ENCODE measurements around the gene DNAJC5G.

Gene DNAJC5G

GRCh38 chr2:27303093-27304025, 28.1 kb downstream of the DNAJC5G start:
- Mint-ChIP-seq H3K27me3 (peaks cover 55% of the 10 kb centered on the region), H3K36me3 (no peaks in the 10 kb centered on the region), H3K27ac (no peak overlapping the region), H3K4me1 (peaks cover 9% of the 10 kb centered on the region), H3K9me3 (no peaks in the 10 kb centered on the region), H3K4me3 (peak overlapping the region; percentile 62)
- DNase-seq: peak; percentile 60
- CTCF ChIA-PET: interaction anchor here (0.6 to 2.8 kb wide), 35 partner anchors 9 to 471 kb away, joined by 3 to 21 read pairs (median 5); partner anchors contain the start of genes ABHD1, MPV17 and TRIM54

DNA sequence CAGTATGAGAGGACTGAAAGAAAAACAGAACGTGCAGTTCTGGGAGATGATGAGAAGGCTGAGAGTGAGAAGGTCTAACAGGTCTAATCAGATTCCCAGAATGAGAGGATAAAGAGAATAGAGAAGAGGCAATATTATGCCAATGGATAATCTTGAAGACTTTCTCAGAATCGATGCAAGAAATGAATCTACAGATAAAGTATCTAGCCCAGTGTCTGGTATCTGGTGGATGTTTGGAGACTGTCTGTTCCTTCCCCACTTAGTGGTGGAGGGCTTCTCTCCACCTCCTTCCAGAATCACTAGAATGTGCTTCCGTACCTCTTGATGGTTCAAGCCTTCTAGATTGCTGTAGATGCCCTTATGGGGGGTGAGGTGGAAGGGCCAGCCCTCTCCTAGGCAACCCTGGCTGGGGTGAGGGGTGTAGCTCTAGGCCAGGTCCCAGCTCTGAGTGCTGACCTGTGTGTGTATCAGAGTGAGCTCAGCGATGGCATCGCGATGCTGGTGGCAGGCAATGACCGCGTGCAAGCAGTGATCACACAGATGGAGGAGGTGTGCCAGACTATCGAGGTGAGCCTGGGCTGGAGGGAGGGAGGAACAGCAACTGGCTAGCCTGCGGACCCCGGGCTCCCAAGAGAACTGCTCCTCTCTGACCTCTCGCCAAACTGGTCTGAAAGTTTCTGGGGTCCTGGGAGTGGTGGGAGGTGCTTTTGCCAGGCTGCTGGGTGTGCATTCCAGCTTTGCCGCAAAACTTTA, 29.4 kb downstream of the DNAJC5G start:
- no peak overlapping the region for H3K27ac Mint-ChIP-seq
- peaks cover 6% of the 10 kb centered on the region for H3K36me3 Mint-ChIP-seq
- H3K27me3 Mint-ChIP-seq: peaks cover 49% of the 10 kb centered on the region
- peaks cover 9% of the 10 kb centered on the region for H3K4me1 Mint-ChIP-seq
- CTCF ChIA-PET: interaction anchor here (0.6 to 2.0 kb wide), 3 partner anchors 25 to 204 kb away, joined by 3 to 14 read pairs (median 4); no protein-coding TSS in a partner anchor
- no peak for DNase-seq
- H3K9me3 Mint-ChIP-seq: no peaks in the 10 kb centered on the region
- no peak overlapping the region for H3K4me3 Mint-ChIP-seq

DNA sequence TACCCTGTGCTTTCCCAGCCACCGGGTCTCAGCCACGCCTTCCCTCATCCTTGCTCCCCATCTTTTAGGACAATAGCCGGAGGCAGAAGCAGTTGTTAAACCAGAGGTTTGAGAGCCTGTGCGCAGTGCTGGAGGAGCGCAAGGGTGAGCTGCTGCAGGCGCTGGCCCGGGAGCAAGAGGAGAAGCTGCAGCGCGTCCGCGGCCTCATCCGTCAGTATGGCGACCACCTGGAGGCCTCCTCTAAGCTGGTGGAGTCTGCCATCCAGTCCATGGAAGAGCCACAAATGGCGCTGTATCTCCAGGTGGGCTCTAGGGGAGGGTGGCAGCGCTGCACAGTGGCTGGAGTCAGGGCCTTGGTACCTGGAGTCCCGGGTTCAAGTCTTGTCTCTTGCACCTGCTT, 30.3 kb downstream of the DNAJC5G start:
- H3K27me3 Mint-ChIP-seq: peaks cover 49% of the 10 kb centered on the region
- no peak for DNase-seq
- no peak overlapping the region for H3K4me3 Mint-ChIP-seq
- CTCF ChIA-PET: interaction anchor here (0.6 to 1.3 kb wide), 2 partner anchors 26 to 62 kb away, joined by 3 to 4 read pairs; no protein-coding TSS in a partner anchor
- H3K27ac Mint-ChIP-seq: peak overlapping the region; percentile 1
- H3K9me3 Mint-ChIP-seq: no peaks in the 10 kb centered on the region
- peaks cover 8% of the 10 kb centered on the region for H3K36me3 Mint-ChIP-seq
- peaks cover 9% of the 10 kb centered on the region for H3K4me1 Mint-ChIP-seq

DNA sequence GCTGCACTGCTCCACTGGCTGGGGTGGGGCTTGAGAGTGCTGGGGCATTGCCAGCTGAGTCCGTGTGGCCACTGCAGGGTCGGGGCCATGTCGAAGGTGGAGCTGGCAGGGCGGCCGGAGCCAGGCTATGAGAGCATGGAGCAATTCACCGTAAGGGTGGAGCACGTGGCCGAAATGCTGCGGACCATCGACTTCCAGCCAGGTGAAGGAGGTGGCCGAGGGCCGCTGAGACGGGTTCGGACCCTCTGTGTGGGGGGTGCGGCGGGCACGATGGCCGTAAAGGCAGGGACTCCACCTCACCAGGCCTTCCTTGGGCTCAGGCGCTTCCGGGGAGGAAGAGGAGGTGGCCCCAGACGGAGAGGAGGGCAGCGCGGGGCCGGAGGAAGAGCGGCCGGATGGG, 30.9 kb downstream of the DNAJC5G start:
- Mint-ChIP-seq H3K4me1 (peaks cover 9% of the 10 kb centered on the region), H3K4me3 (no peak overlapping the region), H3K27me3 (peaks cover 49% of the 10 kb centered on the region), H3K36me3 (peaks cover 8% of the 10 kb centered on the region), H3K27ac (no peak overlapping the region), H3K9me3 (no peaks in the 10 kb centered on the region)
- DNase-seq: no peak
- CTCF ChIA-PET: no interaction called here

GRCh38 chr2:27306573-27307286, 31.5 kb downstream of the DNAJC5G start:
- Mint-ChIP-seq H3K4me1 (peaks cover 9% of the 10 kb centered on the region), H3K36me3 (peaks cover 8% of the 10 kb centered on the region), H3K9me3 (no peaks in the 10 kb centered on the region), H3K27me3 (peaks cover 46% of the 10 kb centered on the region), H3K27ac (no peak overlapping the region), H3K4me3 (peak overlapping the region; percentile 31)
- CTCF ChIA-PET: no interaction called here
- DNase-seq: peak; percentile 56

- H3K27ac Mint-ChIP-seq: no peak overlapping the region
- DNase-seq: no peak
- H3K4me1 Mint-ChIP-seq: peaks cover 9% of the 10 kb centered on the region
- CTCF ChIA-PET: no interaction called here
- H3K36me3 Mint-ChIP-seq: peaks cover 8% of the 10 kb centered on the region
- peaks cover 46% of the 10 kb centered on the region for H3K27me3 Mint-ChIP-seq
- H3K9me3 Mint-ChIP-seq: no peaks in the 10 kb centered on the region
- no peak overlapping the region for H3K4me3 Mint-ChIP-seq
Measured at GRCh38 chr2:27307287-27307544, 32.0 kb downstream of the DNAJC5G start.

GRCh38 chr2:27307545-27308358, 32.5 kb downstream of the DNAJC5G start:
- no peak for DNase-seq
- peaks cover 8% of the 10 kb centered on the region for H3K4me1 Mint-ChIP-seq
- H3K9me3 Mint-ChIP-seq: no peaks in the 10 kb centered on the region
- CTCF ChIA-PET: no interaction called here
- H3K27me3 Mint-ChIP-seq: peaks cover 46% of the 10 kb centered on the region
- no peak overlapping the region for H3K4me3 Mint-ChIP-seq
- H3K36me3 Mint-ChIP-seq: peaks cover 10% of the 10 kb centered on the region
- no peak overlapping the region for H3K27ac Mint-ChIP-seq

DNA sequence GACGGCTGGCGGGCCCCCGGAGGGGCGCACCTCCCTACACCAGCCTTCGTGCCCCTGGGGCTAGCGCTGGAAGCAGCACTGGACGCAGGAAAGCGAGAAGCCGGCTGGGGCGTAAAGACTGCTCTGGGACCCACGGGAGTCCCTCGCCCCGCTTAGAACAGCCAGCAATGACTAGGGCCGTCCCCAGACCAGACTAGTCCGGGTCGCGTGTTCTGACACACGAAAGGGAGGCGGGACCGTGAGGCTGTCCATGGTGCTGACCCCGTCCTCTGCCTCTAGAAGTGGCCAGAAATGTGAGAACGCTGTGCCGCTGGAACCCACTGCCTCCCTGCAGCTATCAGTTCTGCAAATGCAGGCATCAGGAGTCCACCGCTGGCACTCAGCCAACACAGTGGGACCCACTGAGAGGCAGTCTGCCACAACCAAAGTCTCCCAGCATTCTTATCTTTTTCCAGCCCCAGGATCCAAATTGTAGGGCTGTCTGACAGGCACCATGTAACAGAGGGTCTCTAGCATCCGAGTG, 33.2 kb downstream of the DNAJC5G start, which contains the start of gene UCN:
Gene UCN, minus strand, starts transcription at position 87 of the 523 bp plus-strand sequence. CDS start 550 bp downstream, outside the sequence.
- Mint-ChIP-seq H3K27ac (no peak within 1 kb of the TSS), H3K4me3 (no peak within 1 kb of the TSS), H3K36me3 (peaks cover 10% of the 10 kb centered on the region), H3K27me3 (peaks cover 46% of the 10 kb centered on the region), H3K4me1 (peaks cover 5% of the 10 kb centered on the region), H3K9me3 (no peaks in the 10 kb centered on the region)
- CTCF ChIA-PET: no interaction called here
- DNase-seq: peak; percentile 28

GRCh38 chr2:27309651-27310050, 34.4 kb downstream of the DNAJC5G start:
- Mint-ChIP-seq H3K9me3 (no peaks in the 10 kb centered on the region), H3K4me3 (no peak overlapping the region), H3K27ac (no peak overlapping the region)

DNA sequence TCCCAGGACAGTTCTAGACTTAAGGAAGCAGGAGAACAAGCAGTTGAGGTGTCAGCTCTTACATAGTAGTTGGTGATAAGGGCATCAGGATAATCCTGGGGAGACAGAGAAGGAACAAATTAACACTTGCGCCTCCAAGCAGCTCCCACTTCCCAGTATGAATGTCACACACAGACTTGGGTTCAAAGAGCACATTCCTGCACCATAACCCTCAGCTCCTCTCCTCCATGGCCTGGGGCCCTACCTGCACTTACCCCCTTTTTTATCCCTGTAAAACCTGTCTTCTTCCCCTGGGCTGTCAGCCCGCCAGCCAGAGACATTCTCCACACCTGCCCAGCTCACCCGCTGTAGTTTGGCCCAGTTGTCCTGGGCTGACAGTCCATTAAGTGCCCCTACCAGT, 36.9 kb downstream of the DNAJC5G start:
- H3K9me3 Mint-ChIP-seq: no peaks in the 10 kb centered on the region
- no peak overlapping the region for H3K4me3 Mint-ChIP-seq
- CTCF ChIA-PET: interaction anchor here (0.7 to 1.5 kb wide), 4 partner anchors 9 to 63 kb away, joined by 3 to 5 read pairs (median 4); no protein-coding TSS in a partner anchor
- no peaks in the 10 kb centered on the region for H3K4me1 Mint-ChIP-seq
- H3K27me3 Mint-ChIP-seq: peaks cover 16% of the 10 kb centered on the region
- DNase-seq: no peak
- H3K27ac Mint-ChIP-seq: no peak overlapping the region
- H3K36me3 Mint-ChIP-seq: peaks cover 10% of the 10 kb centered on the region

More at GRCh38 chr2:27309651-27310050, 34.4 kb downstream of the DNAJC5G start:
- Mint-ChIP-seq H3K4me1 (peaks cover 5% of the 10 kb centered on the region), H3K36me3 (peaks cover 10% of the 10 kb centered on the region), H3K27me3 (peaks cover 41% of the 10 kb centered on the region)
- CTCF ChIA-PET: no interaction called here
- no peak for DNase-seq

- CTCF ChIA-PET: interaction anchor here (0.7 to 1.4 kb wide), 2 partner anchors 11 to 23 kb away, joined by 3 to 4 read pairs; no protein-coding TSS in a partner anchor
- H3K9me3 Mint-ChIP-seq: no peaks in the 10 kb centered on the region
- H3K27ac Mint-ChIP-seq: no peak overlapping the region
Measured at GRCh38 chr2:27313882-27314645, 38.8 kb downstream of the DNAJC5G start.

GRCh38 chr2:27314709-27315108, 39.5 kb downstream of the DNAJC5G start:
- Mint-ChIP-seq H3K4me1 (no peaks in the 10 kb centered on the region), H3K4me3 (no peak overlapping the region), H3K9me3 (no peaks in the 10 kb centered on the region), H3K36me3 (peaks cover 3% of the 10 kb centered on the region), H3K27me3 (no peaks in the 10 kb centered on the region), H3K27ac (no peak overlapping the region)
- no peak for DNase-seq
- CTCF ChIA-PET: interaction anchor here (1.4 kb wide), 1 partner anchor 11 kb away, joined by 3 read pairs; no protein-coding TSS in a partner anchor

More at GRCh38 chr2:27313882-27314645, 38.8 kb downstream of the DNAJC5G start:
- Mint-ChIP-seq H3K4me1 (no peaks in the 10 kb centered on the region), H3K4me3 (no peak overlapping the region), H3K27me3 (no peaks in the 10 kb centered on the region), H3K36me3 (peaks cover 8% of the 10 kb centered on the region)
- DNase-seq: no peak

Data from activated naive CD4-positive, alpha-beta T cell treated with anti-CD3 and anti-CD28 coated beads, Interleukin-2, amount 10 ng/mL, durations not matched to agents 7 days and 5 days (primary cell).